ENCODE data around the gene ARAP2.

Gene ARAP2

DNA sequence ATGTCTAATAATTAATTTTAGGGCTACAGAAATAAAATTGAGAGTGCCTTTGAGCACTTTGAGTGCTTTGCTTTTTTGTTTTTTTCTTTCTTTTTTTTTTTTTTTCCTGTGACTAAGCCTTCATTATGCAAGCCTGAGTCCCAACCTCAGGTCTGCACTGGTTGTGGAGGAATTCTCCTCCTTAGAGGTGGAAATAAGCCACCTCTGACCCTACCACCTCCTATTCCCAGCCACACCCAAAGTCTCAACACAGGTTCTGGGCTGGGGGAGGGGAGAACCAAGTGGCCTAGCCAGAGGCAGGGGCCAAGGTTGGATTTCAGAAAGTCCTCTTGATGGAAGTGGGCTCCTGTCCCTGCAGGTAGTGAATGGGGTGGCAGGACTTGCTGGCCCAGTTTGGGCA lies 180.2 kb downstream of the ARAP2 start:
- no peak for DNase-seq (ENCODE audit: low read depth)
- TF ChIP-seq, protein P1, sequence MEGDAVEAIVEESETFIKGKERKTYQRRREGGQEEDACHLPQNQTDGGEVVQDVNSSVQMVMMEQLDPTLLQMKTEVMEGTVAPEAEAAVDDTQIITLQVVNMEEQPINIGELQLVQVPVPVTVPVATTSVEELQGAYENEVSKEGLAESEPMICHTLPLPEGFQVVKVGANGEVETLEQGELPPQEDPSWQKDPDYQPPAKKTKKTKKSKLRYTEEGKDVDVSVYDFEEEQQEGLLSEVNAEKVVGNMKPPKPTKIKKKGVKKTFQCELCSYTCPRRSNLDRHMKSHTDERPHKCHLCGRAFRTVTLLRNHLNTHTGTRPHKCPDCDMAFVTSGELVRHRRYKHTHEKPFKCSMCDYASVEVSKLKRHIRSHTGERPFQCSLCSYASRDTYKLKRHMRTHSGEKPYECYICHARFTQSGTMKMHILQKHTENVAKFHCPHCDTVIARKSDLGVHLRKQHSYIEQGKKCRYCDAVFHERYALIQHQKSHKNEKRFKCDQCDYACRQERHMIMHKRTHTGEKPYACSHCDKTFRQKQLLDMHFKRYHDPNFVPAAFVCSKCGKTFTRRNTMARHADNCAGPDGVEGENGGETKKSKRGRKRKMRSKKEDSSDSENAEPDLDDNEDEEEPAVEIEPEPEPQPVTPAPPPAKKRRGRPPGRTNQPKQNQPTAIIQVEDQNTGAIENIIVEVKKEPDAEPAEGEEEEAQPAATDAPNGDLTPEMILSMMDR (IDR thresholded peaks at IDR 0.05; ENCODE audit: control insufficient read depth, insufficient read depth, low read depth, low read length, missing control alignments) = no peak
- no peak overlapping the region for H3K4me3 ChIP-seq (ENCODE audit: control insufficient read depth, low read depth, low read length)

DNA sequence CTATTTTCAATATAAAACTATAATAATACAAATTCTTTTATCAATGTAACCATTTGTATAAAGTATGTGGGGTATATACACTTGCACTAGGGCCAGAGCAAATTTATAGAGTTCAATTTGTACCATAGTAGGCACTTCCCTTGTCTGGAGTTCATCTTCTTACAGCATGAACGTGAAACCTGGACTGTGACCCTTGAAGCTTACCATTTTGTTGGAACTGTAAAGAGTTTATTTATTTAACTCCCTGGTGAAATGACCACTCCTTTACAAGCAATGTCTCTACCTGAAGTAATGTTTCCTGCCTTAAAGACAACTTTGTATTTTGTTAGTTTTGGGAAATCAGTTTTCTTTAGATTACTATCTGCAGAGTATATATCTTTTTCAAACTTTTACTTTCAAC lies 188.2 kb downstream of the ARAP2 start:
- TF ChIP-seq, protein P1 (IDR thresholded peaks at IDR 0.05; ENCODE audit: control insufficient read depth, insufficient read depth, low read depth, low read length, missing control alignments) = no peak
- DNase-seq (ENCODE audit: low read depth) = no peak
- no peak overlapping the region for H3K4me3 ChIP-seq (ENCODE audit: control insufficient read depth, low read depth, low read length)

DNA sequence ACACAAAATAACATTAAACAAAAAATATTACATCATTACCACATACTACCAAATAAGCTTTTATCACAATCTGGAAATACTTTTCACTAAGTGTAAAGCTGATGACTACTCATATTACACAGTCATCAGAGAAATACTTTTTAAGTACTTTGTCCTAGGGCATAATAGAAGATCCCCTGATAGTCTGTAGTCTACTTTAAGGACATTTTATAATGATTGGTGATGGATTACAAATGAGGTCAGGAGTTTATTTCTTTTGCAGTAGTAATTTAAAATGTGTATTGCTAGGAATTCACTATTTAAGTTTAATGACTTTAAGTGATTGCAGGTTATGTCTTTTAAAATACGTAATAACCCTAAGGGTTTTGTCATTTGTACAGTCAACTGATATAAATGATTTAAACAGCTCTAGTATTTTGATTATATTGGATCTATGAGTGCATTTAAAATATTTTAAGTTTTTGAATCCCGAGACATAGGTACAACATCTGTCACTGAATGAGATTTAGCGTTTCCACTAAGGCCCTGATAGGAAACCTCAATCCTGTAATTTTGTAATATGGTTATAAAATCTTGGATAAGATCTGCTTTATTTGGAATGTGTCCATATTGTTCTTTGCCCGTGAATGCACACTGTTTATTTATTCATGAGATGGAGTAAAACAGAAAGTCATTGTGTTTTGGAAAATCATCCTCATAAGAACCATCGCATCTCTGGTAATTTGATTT lies 189.5 kb downstream of the ARAP2 start:
- TF ChIP-seq, protein P1 (IDR thresholded peaks at IDR 0.05; ENCODE audit: control insufficient read depth, insufficient read depth, low read depth, low read length, missing control alignments) = no peak
- H3K4me3 ChIP-seq (ENCODE audit: control insufficient read depth, low read depth, low read length) = no peak overlapping the region
- no peak for DNase-seq (ENCODE audit: low read depth)

DNA sequence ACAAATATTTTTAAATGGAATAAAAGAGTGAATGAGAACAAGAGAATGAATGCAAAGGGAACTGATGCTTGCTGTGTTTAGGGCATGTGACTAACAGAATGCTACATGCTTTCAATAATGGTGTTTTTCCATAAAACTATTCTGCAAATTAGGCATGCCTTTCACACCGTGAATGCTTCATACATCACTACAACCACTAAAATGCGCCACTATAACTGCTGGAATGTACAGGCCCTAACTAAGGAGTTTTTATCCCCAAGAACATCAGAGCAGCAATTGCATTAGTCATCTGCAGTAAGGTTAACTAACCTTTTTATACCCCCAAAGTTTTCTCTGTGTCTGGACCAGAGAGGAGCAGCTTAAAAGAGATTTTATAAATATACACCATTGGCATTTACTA lies 190.4 kb downstream of the ARAP2 start:
- no peak for DNase-seq (ENCODE audit: low read depth)
- H3K4me3 ChIP-seq (ENCODE audit: control insufficient read depth, low read depth, low read length) = no peak overlapping the region
- TF ChIP-seq, protein P1 (IDR thresholded peaks at IDR 0.05; ENCODE audit: control insufficient read depth, insufficient read depth, low read depth, low read length, missing control alignments) = no peak

DNA sequence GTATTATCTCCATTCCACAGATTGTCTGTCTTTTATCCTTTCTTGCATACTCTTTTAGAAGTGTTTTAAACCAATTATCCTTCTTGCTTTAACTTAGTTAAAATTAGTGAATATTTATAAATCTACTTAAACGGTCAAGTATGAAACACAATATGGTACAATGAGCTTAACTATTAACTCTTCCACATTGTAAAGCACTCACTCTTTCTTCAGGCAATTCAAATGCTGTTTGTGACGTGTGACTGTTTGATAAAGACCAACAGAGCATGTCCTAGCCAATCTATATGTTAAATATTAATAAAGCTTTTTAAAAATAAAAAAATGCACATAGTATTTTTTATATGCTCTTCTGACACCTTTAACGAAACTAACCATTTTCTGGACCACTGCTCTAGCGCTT lies 192.7 kb downstream of the ARAP2 start:
- DNase-seq (ENCODE audit: low read depth) = no peak
- TF ChIP-seq, protein P1 (IDR thresholded peaks at IDR 0.05; ENCODE audit: control insufficient read depth, insufficient read depth, low read depth, low read length, missing control alignments) = no peak
- H3K4me3 ChIP-seq (ENCODE audit: control insufficient read depth, low read depth, low read length) = no peak overlapping the region

DNA sequence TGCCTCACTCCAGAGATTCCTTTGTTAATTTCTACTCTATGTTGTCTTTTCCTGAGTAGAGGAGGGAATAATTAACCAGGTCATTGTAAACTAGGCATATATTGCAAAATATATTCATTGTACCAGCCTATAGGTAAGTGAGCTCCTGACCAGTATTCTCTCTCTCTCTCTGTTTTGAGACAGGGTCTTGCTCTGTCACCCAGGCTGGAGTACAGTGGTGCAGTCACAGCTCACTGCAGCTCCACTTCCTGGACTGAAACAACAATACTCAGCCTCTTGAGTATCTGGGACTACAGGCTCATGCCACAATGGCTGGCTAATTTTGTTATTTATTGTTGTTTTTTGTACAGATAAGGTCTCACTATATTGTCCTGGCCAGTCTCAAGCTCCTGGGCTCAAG lies 198.3 kb downstream of the ARAP2 start:
- H3K4me3 ChIP-seq (ENCODE audit: control insufficient read depth, low read depth, low read length) = no peak overlapping the region
- TF ChIP-seq, protein P1 (IDR thresholded peaks at IDR 0.05; ENCODE audit: control insufficient read depth, insufficient read depth, low read depth, low read length, missing control alignments) = no peak
- DNase-seq (ENCODE audit: low read depth) = no peak
